K562 (cell line): ENCODE data around the gene HMCN2. TPM values are rescaled to one million over a fixed set of nuclear protein-coding genes. Genes with fewer than 3 reads are reported as not detected.

Experiments
- ATAC-seq: fragments of 200-7000 bp; cut with Tn5 transposase; 3 replicates; pipeline ENCODE4 v1.9.1; 2020; ENCODE audit warnings: moderate library complexity
- BruUV-seq: library from RNA; stranded (reverse); fragments of 400-500 nt; replicated peaks from 2 replicates; lab custom pipeline; 2021; lab: Mats Ljungman, UMichigan
- CTCF ChIA-PET: fragments of 300-600 bp; formaldehyde crosslinking; extraction: SDS; loops from one replicate; lab custom pipeline; 2021; ENCODE audit warnings: low intra/inter-chr PET ratio; lab: Yijun Ruan, JAX
- POLR2A ChIA-PET: fragments of 300-600, 350-650 bp; sonication (Branson Sonifier 250); formaldehyde crosslinking; extraction: SDS; loops from one replicate; lab custom pipeline; 2021; ENCODE audit warnings: antibody characterized with exemption, inconsistent platforms; lab: Yijun Ruan, JAX
- DNase-seq, 4 experiments: peaks; one replicate each; pipeline versions ENCODE4 v3.0.0 to v3.0.0-alpha.2; 2011 to 2018; ENCODE audit warnings: low spot score in 3 of 4, mixed read lengths in 3 of 4; ENCODE audit errors: extremely low read depth in 1 of 4
- FAIRE-seq: peaks from 2 replicates; lab custom pipeline; 2011; peaks lifted over from hg19 to GRCh38; lab: Jason Lieb, UNC
- H2AFZ ChIP-seq: 2 replicates; pipeline ENCODE4 v1.6.0; 2011; ENCODE audit warnings: low read depth, low read length, control low read depth, inconsistent platforms
- H3K27ac ChIP-seq: fragments of 200-600 bp; 3 replicates; pipeline ENCODE4 v1.8.0; 2011; ENCODE audit warnings: low read depth, mild to moderate bottlenecking, control low read depth, inconsistent platforms, low read length, moderate library complexity, mixed read lengths; ENCODE audit errors: extremely low read depth
- H3K27me3 ChIP-seq, 2 experiments: fragments of 300-600 bp in 1 of 2; 2 replicates in 1 of 2; 3 replicates in 1 of 2; pipeline versions ENCODE4 v1.6.0 to v1.8.0; 2011; ENCODE audit warnings: inconsistent platforms in 2 of 2, low read length in 2 of 2, mild to moderate bottlenecking in 1 of 2, mixed read lengths in 1 of 2, moderate library complexity in 1 of 2; ENCODE audit not compliant: control insufficient read depth in 2 of 2, insufficient read depth in 2 of 2
- H3K36me3 ChIP-seq: fragments of 300-600 bp; 3 replicates; pipeline ENCODE4 v1.8.0; 2011; ENCODE audit warnings: mild to moderate bottlenecking, low read length, inconsistent platforms; ENCODE audit not compliant: control insufficient read depth, insufficient read depth
- H3K4me1 ChIP-seq, 2 experiments: fragments of 200-600 bp in 1 of 2; replicated peaks in 1 of 2; 2 replicates in 1 of 2; 3 replicates in 1 of 2; pipeline versions ENCODE4 v1.5.1 to v1.8.0; 2011; ENCODE audit warnings: inconsistent platforms in 2 of 2, low read length in 2 of 2, mild to moderate bottlenecking in 1 of 2, mixed read lengths in 1 of 2, moderate library complexity in 1 of 2; ENCODE audit not compliant: control insufficient read depth in 2 of 2, insufficient read depth in 2 of 2
- H3K4me2 ChIP-seq: 2 replicates; pipeline ENCODE4 v1.6.1; 2011; ENCODE audit warnings: low read length, control low read depth, inconsistent platforms, mixed read lengths; ENCODE audit not compliant: insufficient read depth
- H3K4me3 ChIP-seq: fragments of 200-600 bp; sonication (generic), shearing (Covaris generic); 2 replicates; pipeline ENCODE4 v1.5.1; 2016; ENCODE audit warnings: control low read depth, inconsistent platforms
- H3K79me2 ChIP-seq: fragments of 200-600 bp; 3 replicates; pipeline ENCODE4 v1.8.0; 2011; ENCODE audit warnings: low read length, inconsistent platforms; ENCODE audit not compliant: control insufficient read depth, insufficient read depth
- H3K9ac ChIP-seq, 2 experiments: 2 replicates each; pipeline versions ENCODE4 v1.6.0 to v1.6.1; 2011; ENCODE audit warnings: low read depth in 2 of 2, low read length in 2 of 2, control low read depth in 1 of 2, inconsistent platforms in 1 of 2, mild to moderate bottlenecking in 1 of 2, mixed read lengths in 1 of 2; ENCODE audit not compliant: insufficient read depth in 1 of 2
- H3K9me1 ChIP-seq: one replicate; pipeline ENCODE4 v1.6.0; 2011; ENCODE audit warnings: inconsistent platforms, mild to moderate bottlenecking, low read length, moderate library complexity; ENCODE audit not compliant: control insufficient read depth, insufficient read depth
- H3K9me3 ChIP-seq: replicated peaks from 2 replicates; pipeline ENCODE4 v1.5.1; 2011; ENCODE audit warnings: low read depth, low read length, inconsistent platforms; ENCODE audit not compliant: control insufficient read depth, insufficient read depth
- H4K20me1 ChIP-seq: replicated peaks from 2 replicates; pipeline ENCODE4 v1.6.1; 2011; ENCODE audit warnings: low read length, inconsistent platforms, mixed read lengths; ENCODE audit not compliant: control insufficient read depth, insufficient read depth
- ATF7 ChIP-seq: fragments of 450-650 bp; IDR thresholded peaks from 2 replicates; pipeline ENCODE4 v1.7.1; 2014; ENCODE audit warnings: mild to moderate bottlenecking, moderate library complexity
- ILK ChIP-seq: fragments of 450-650 bp; IDR thresholded peaks from 2 replicates; pipeline ENCODE4 v1.6.1; 2016; ENCODE audit warnings: missing genetic modification characterization, low read depth, mild to moderate bottlenecking, missing compliant biosample characterization, moderate library complexity, borderline replicate concordance
- MTA3 ChIP-seq: fragments of 450-650 bp; formaldehyde crosslinking; IDR thresholded peaks from 2 replicates; pipeline ENCODE4 v1.6.1; 2017; ENCODE audit warnings: mild to moderate bottlenecking, borderline replicate concordance
- PRMT5 ChIP-seq: sonication (generic); formaldehyde crosslinking; IDR thresholded peaks from 2 replicates; pipeline ENCODE4 v1.5.0; 2020; ENCODE audit warnings: missing genetic modification reagents
- PURB ChIP-seq: sonication (generic); formaldehyde crosslinking; IDR thresholded peaks from 2 replicates; pipeline ENCODE4 v1.9.0; 2021; ENCODE audit warnings: low read depth, mild to moderate bottlenecking, missing genetic modification reagents
- SAFB2 ChIP-seq: fragments of 200-400 bp; formaldehyde crosslinking; IDR thresholded peaks from 2 replicates; pipeline ENCODE4 v1.6.1; 2018; ENCODE audit warnings: borderline replicate concordance, low read length, low read depth, moderate library complexity; ENCODE audit not compliant: severe bottlenecking
- SETDB1 ChIP-seq: IDR thresholded peaks from one replicate; pipeline ENCODE4 v1.6.1; 2012; ENCODE audit warnings: low read length, control low read depth, inconsistent platforms
- TAL1 ChIP-seq: fragments of 450-650 bp; IDR thresholded peaks from 2 replicates; pipeline ENCODE4 v1.6.1; 2016; ENCODE audit warnings: mild to moderate bottlenecking
- ZBED1 ChIP-seq: IDR thresholded peaks from 2 replicates; pipeline ENCODE4 v1.6.1; 2014
- ZNF143 ChIP-seq: sonication (generic); formaldehyde crosslinking; IDR thresholded peaks from 2 replicates; pipeline ENCODE4 v1.9.0; 2022; ENCODE audit warnings: mild to moderate bottlenecking, missing genetic modification reagents
- WGBS: fragments of 100-300 bp; shearing (Covaris generic); methylation state at CpG from one replicate; pipeline ENCODE4 v1.1.6; 2016; ENCODE audit warnings: low coverage, mixed read lengths; ENCODE audit not compliant: insufficient coverage; ENCODE audit errors: missing lambda C conversion rate; 5-methylcytosine and 5-hydroxymethylcytosine counted together
- in situ Hi-C: fragments of 300-500 bp; cut with MboI; formaldehyde crosslinking; loops from 4 replicates; pipeline ENCODE4 v1.15.0; 2018; ENCODE audit warnings: inconsistent platforms, mixed read lengths
- intact Hi-C: fragments of 100-400 bp; cut with micrococcal nuclease; formaldehyde crosslinking; loops from 2 replicates; pipeline ENCODE4 v1.14.2; 2022
- polyA plus RNA-seq, 8 experiments: library from polyadenylated mRNA; depleted of rRNA in 4 of 8; stranded (reverse) in 5 of 8; unstranded in 3 of 8; fragments of >200 nt; fragmentation: Nextera tagmentation in 2 of 8; fragmentation: Illumina TruSeq in 1 of 8; extraction: Ambion mirVana in 2 of 8; extraction: Trizol in 1 of 8; gene quantifications; 2 replicates each; pipeline versions ENCODE4 v1.2.1 to v1.2.3, GENCODE V29; 2011 to 2014; ENCODE audit warnings: inconsistent platforms in 1 of 8, missing spikeins in 1 of 8
- total RNA-seq, 7 experiments: library from RNA; depleted of rRNA in 6 of 7; stranded (reverse); fragments of >200 nt in 6 of 7; fragmentation: Illumina TruSeq in 2 of 7; extraction: Trizol in 2 of 7; gene quantifications; 2 replicates each; pipeline versions ENCODE4 v1.2.1 to v1.2.3, GENCODE V29; 2011 to 2021; ENCODE audit warnings: low replicate concordance in 1 of 7
- TF ChIP-seq, protein P1 (sequence below): sonication (generic); formaldehyde crosslinking; IDR thresholded peaks from 2 replicates; pipeline ENCODE4 v1.8.0; 2022; ENCODE audit warnings: mild to moderate bottlenecking, low read depth, missing genetic modification reagents
- TF ChIP-seq, protein P2 (sequence below): sonication (generic); formaldehyde crosslinking; IDR thresholded peaks from 2 replicates; pipeline ENCODE4 v1.4.0; 2020; ENCODE audit warnings: mild to moderate bottlenecking, missing genetic modification reagents

Gene HMCN2
- total and polyA plus RNA-seq, 9 of the 15 experiments (the other 6 are each of a cell fraction or from before 2014, with no cell fraction given) = 0.01 TPM; not detected in 8

GRCh38 chr9:130426883-130427282, 161.3 kb downstream of the HMCN2 start (continued):
- TF ChIP-seq ATF7 (no peak), ZNF143 (CRISPR knock-in tag) (no peak), ZBED1 (no peak)
- TF ChIP-seq, protein P1, sequence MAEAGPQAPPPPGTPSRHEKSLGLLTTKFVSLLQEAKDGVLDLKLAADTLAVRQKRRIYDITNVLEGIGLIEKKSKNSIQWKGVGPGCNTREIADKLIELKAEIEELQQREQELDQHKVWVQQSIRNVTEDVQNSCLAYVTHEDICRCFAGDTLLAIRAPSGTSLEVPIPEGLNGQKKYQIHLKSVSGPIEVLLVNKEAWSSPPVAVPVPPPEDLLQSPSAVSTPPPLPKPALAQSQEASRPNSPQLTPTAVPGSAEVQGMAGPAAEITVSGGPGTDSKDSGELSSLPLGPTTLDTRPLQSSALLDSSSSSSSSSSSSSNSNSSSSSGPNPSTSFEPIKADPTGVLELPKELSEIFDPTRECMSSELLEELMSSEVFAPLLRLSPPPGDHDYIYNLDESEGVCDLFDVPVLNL = no peak
- TF ChIP-seq, all 486 proteins: peak for 0

DNA sequence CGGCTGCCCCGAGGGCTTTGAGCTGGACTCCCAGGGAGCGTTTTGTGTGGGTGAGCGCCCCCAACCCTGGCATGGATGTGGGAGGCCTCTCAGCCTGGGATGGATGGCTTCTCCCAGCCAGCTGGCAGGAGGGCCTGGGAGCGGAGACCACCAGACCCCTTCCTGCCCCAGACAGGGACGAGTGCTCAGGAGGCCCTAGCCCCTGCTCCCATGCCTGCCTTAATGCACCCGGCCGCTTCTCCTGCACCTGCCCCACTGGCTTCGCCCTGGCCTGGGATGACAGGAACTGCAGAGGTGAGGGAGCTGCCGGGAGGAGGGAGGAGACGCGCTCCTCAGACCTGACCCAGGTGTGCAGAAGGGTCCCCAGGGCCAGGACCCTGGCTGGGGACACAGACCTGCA, 161.8 kb downstream of the HMCN2 start:
- no peaks in the 10 kb centered on the region for H3K79me2 ChIP-seq
- peaks cover 0 to 35% of the 10 kb centered on the region in 2 experiments; a peak in 2 of 5 replicates for H3K4me1 ChIP-seq
- H3K4me3 ChIP-seq = no peak overlapping the region
- peaks cover 3% of the 10 kb centered on the region; the same call in 1 of the 2 replicates for H3K9me3 ChIP-seq
- WGBS = 3% methylated on average over 12 of the region's 12 CpGs
- DNase-seq (no peak), ATAC-seq (no peak), FAIRE-seq (no peak)
- no peaks in the 10 kb centered on the region; the same call in 1 of the 2 replicates for H4K20me1 ChIP-seq
- H3K36me3 ChIP-seq = no peaks in the 10 kb centered on the region
- CTCF ChIA-PET = no interaction called here
- POLR2A ChIA-PET = interaction anchor here (0.6 kb wide), 2 partner anchors 24 to 64 kb away, joined by 3 read pairs; no protein-coding TSS in a partner anchor
- H3K27me3 ChIP-seq = peaks cover 42 to 89% of the 10 kb centered on the region in 2 experiments; a peak in 4 of 5 replicates
- H2AFZ ChIP-seq = no peak overlapping the region
- H3K27ac ChIP-seq = no peak overlapping the region
- TF ChIP-seq, protein P2, sequence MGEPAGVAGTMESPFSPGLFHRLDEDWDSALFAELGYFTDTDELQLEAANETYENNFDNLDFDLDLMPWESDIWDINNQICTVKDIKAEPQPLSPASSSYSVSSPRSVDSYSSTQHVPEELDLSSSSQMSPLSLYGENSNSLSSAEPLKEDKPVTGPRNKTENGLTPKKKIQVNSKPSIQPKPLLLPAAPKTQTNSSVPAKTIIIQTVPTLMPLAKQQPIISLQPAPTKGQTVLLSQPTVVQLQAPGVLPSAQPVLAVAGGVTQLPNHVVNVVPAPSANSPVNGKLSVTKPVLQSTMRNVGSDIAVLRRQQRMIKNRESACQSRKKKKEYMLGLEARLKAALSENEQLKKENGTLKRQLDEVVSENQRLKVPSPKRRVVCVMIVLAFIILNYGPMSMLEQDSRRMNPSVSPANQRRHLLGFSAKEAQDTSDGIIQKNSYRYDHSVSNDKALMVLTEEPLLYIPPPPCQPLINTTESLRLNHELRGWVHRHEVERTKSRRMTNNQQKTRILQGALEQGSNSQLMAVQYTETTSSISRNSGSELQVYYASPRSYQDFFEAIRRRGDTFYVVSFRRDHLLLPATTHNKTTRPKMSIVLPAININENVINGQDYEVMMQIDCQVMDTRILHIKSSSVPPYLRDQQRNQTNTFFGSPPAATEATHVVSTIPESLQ (CRISPR knock-in tag) = no peak
- TF ChIP-seq MTA3 (no peak), SETDB1 (no peak), SAFB2 (no peak), PRMT5 (CRISPR knock-in tag) (no peak), ILK (no peak), PURB (CRISPR knock-in tag) (no peak), TAL1 (no peak)
- H3K9me1 ChIP-seq = no peaks in the 10 kb centered on the region
- intact Hi-C loops (no loop called here), in situ Hi-C loops (loop anchor here (10.0 kb wide), 1 partner anchor 763 kb away; the partner anchor contains the start of gene PRRX2)
- H3K4me2 ChIP-seq = no peak overlapping the region
- no TSS peak for BruUV-seq
- H3K9ac ChIP-seq = peak overlapping the region in 1 of 2 experiments; percentile 26; a peak in 1 of 4 replicates
